HCT116 (cell line): ENCODE results near the gene CACNA1C. TPM values are rescaled to one million over a fixed set of nuclear protein-coding genes. Genes with fewer than 3 reads are reported as not detected.

Experiments used
- ATAC-seq: fragments of 200-7000 bp; cut with Tn5 transposase; 2 replicates; pipeline ENCODE4 v1.9.1; 2020; ENCODE audit warnings: mild to moderate bottlenecking, moderate library complexity
- BruUV-seq: library from RNA; stranded (reverse); fragments of 400-500 nt; replicated peaks from 2 replicates; lab custom pipeline; 2021; lab: Mats Ljungman, UMichigan
- CTCF ChIA-PET: fragments of 300-600 bp; sonication (Branson Sonifier 250); formaldehyde crosslinking; loops from one replicate; lab custom pipeline; 2021; ENCODE audit warnings: antibody characterized with exemption; lab: Charles Lee
- POLR2A ChIA-PET: fragments of 300-600, 350-600 bp; sonication (Branson Sonifier 250); formaldehyde crosslinking; loops from one replicate; lab custom pipeline; 2021; ENCODE audit warnings: antibody characterized with exemption; lab: Charles Lee
- RAD21 ChIA-PET, 2 experiments: fragments of 300-600 bp; sonication (Branson Sonifier 250); formaldehyde crosslinking; loops; one replicate each; lab custom pipeline; 2023; ENCODE audit warnings: low total read pairs in 2 of 2; ENCODE audit not compliant: uncharacterized antibody in 2 of 2, unreplicated experiment in 2 of 2, low non-redundant PET in 1 of 2; lab: Charles Lee
- DNase-seq: peaks from one replicate; pipeline ENCODE4 v3.0.0-alpha.2; 2010; ENCODE audit warnings: low read depth, low spot score
- H2AFZ ChIP-seq: fragments of 200-600 bp; shearing (Covaris generic), sonication (generic); 2 replicates; pipeline ENCODE4 v1.6.1; 2017; ENCODE audit warnings: low read depth, mixed run types, mixed read lengths, antibody characterized with exemption, low read length; ENCODE audit not compliant: poor library complexity, severe bottlenecking
- H3K27ac ChIP-seq: 2 replicates; pipeline ENCODE4 v1.5.1; 2012; ENCODE audit warnings: low read depth, low read length
- H3K27me3 ChIP-seq: fragments of 200-600 bp; sonication (generic); 2 replicates; pipeline ENCODE4 v1.6.1; 2016; ENCODE audit warnings: mixed run types, low read length, mixed read lengths; ENCODE audit not compliant: insufficient read depth
- H3K36me3 ChIP-seq, 2 experiments: fragments of 200-500 bp in 1 of 2; fragments of 200-600 bp in 1 of 2; sonication (Bioruptor generic) in 1 of 2; sonication (generic) in 1 of 2; 2 replicates each; pipeline versions ENCODE4 v1.5.1 to v1.6.1; 2014 to 2016; ENCODE audit warnings: low read length in 2 of 2, inconsistent platforms in 1 of 2, mixed read lengths in 1 of 2, mixed run types in 1 of 2; ENCODE audit not compliant: insufficient read depth in 2 of 2, control insufficient read depth in 1 of 2
- H3K4me1 ChIP-seq, 2 experiments: fragments of 200-600 bp in 1 of 2; sonication (generic) in 1 of 2; 2 replicates each; pipeline versions ENCODE4 v1.5.1 to v1.6.1; 2012 to 2017; ENCODE audit warnings: low read length in 2 of 2, inconsistent platforms in 1 of 2, mild to moderate bottlenecking in 1 of 2, mixed read lengths in 1 of 2, mixed run types in 1 of 2, moderate library complexity in 1 of 2; ENCODE audit not compliant: insufficient read depth in 2 of 2, control insufficient read depth in 1 of 2
- H3K4me2 ChIP-seq: fragments of 200-600 bp; sonication (generic); 2 replicates; pipeline ENCODE4 v1.6.1; 2017; ENCODE audit warnings: mixed run types, low read length, mixed read lengths
- H3K4me3 ChIP-seq, 2 experiments: fragments of 200-600 bp in 1 of 2; sonication (generic) in 1 of 2; replicated peaks in 1 of 2; 2 replicates each; pipeline ENCODE4 v1.5.1; 2011 to 2016; ENCODE audit warnings: low read length in 2 of 2, control low read depth in 1 of 2, low read depth in 1 of 2, mild to moderate bottlenecking in 1 of 2, mixed read lengths in 1 of 2, mixed run types in 1 of 2
- H3K79me2 ChIP-seq: fragments of 200-600 bp; sonication (generic); 2 replicates; pipeline ENCODE4 v1.6.1; 2017; ENCODE audit warnings: mild to moderate bottlenecking, mixed run types, low read length, moderate library complexity, mixed read lengths; ENCODE audit not compliant: insufficient read depth
- H3K9ac ChIP-seq: fragments of 200-600 bp; sonication (generic); 2 replicates; pipeline ENCODE4 v1.6.1; 2016; ENCODE audit warnings: low read length, mixed read lengths
- H3K9me2 ChIP-seq: fragments of 200-600 bp; sonication (generic), shearing (Covaris generic); 2 replicates; pipeline ENCODE4 v1.6.1; 2017; ENCODE audit warnings: mixed run types, mild to moderate bottlenecking, moderate library complexity; ENCODE audit not compliant: insufficient read depth
- H3K9me3 ChIP-seq, 2 experiments: fragments of 200-500 bp in 1 of 2; fragments of 200-600 bp in 1 of 2; sonication (Bioruptor generic) in 1 of 2; sonication (generic) in 1 of 2; 2 replicates each; pipeline ENCODE4 v1.6.1; 2014 to 2017; ENCODE audit warnings: low read length in 2 of 2, mixed read lengths in 2 of 2, inconsistent platforms in 1 of 2, low read depth in 1 of 2, mild to moderate bottlenecking in 1 of 2, mixed run types in 1 of 2, moderate library complexity in 1 of 2; ENCODE audit not compliant: control insufficient read depth in 1 of 2, insufficient read depth in 1 of 2
- H4K20me1 ChIP-seq: fragments of 200-600 bp; sonication (generic), shearing (Covaris generic); 2 replicates; pipeline ENCODE4 v1.6.1; 2017; ENCODE audit warnings: mixed run types, mild to moderate bottlenecking, moderate library complexity; ENCODE audit not compliant: insufficient read depth
- CBX3 ChIP-seq: IDR thresholded peaks from 2 replicates; pipeline ENCODE4 v1.6.1; 2012; ENCODE audit warnings: low read depth
- JUND ChIP-seq: IDR thresholded peaks from 2 replicates; pipeline ENCODE4 v1.6.1; 2012
- POLR2AphosphoS5 ChIP-seq: IDR thresholded peaks from 2 replicates; pipeline ENCODE4 v1.6.1; 2011; ENCODE audit warnings: mild to moderate bottlenecking, low read depth, low read length, moderate library complexity
- RAD21 ChIP-seq: IDR thresholded peaks from 2 replicates; pipeline ENCODE4 v1.6.1; 2012; ENCODE audit warnings: low read depth, mild to moderate bottlenecking
- SRF ChIP-seq: IDR thresholded peaks from 2 replicates; pipeline ENCODE4 v1.6.1; 2012; ENCODE audit warnings: low read depth
- ZFX ChIP-seq: fragments of 450-650 bp; IDR thresholded peaks from 2 replicates; pipeline ENCODE4 v1.6.1; 2017
- intact Hi-C: fragments of 100-400 bp; cut with micrococcal nuclease; formaldehyde crosslinking; loops from 2 replicates; pipeline ENCODE4 v1.10.0; 2022
- total RNA-seq: library from RNA; stranded (reverse); gene quantifications from one replicate; pipeline ENCODE4 v1.2.1, GENCODE V29; 2021; ENCODE audit not compliant: unreplicated experiment
- TF ChIP-seq, protein P1 (sequence below): IDR thresholded peaks from 2 replicates; pipeline ENCODE4 v1.6.1; 2012
- TF ChIP-seq, protein P2 (sequence below), 3 experiments: fragments of 200-600 bp in 1 of 3; sonication (generic) in 1 of 3; IDR thresholded peaks in 2 of 3; conservative IDR thresholded peaks in 1 of 3; 2 replicates each; pipeline ENCODE4 v1.5.1; 2012 to 2017; ENCODE audit warnings: low read depth in 2 of 3, low read length in 2 of 3, antibody characterized with exemption in 1 of 3, borderline replicate concordance in 1 of 3, control low read depth in 1 of 3, mild to moderate bottlenecking in 1 of 3, mixed read lengths in 1 of 3, mixed run types in 1 of 3, moderate library complexity in 1 of 3; ENCODE audit not compliant: insufficient read depth in 1 of 3

The CACNA1C gene
- total RNA-seq, 1 experiment from 2014 or later, result 0.05 TPM

DNA sequence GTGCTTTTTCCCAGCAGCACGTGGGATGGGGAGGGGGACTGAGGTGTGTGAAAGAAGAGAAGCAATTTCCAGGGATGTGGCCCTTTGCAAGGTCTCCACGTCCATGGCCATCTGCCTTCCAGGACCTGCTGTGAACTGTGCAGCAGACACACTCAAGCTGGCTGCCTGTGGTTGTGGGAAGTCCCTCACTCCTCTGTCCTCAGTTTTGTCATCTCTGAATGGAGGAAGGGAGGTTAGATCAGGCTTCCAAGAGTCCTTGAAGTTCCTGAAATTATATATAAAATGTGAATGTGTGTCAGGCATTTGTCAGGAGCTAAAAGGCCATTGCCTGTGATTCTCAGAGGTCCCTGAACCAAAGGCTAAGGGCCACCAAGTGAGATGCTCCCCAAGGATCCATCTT is 328.2 kb downstream of the CACNA1C start:
- Histone ChIP-seq H3K9me3 (no peaks in the 10 kb centered on the region), H3K9ac (no peak overlapping the region), H3K27me3 (peaks cover 5% of the 10 kb centered on the region; the same call in 1 of the 2 replicates), H3K9me2 (no peaks in the 10 kb centered on the region), H3K27ac (no peak overlapping the region), H3K79me2 (no peaks in the 10 kb centered on the region), H3K4me2 (no peak overlapping the region), H3K4me3 (no peak overlapping the region), H3K36me3 (no peaks in the 10 kb centered on the region), H4K20me1 (no peaks in the 10 kb centered on the region)
- intact Hi-C loops, result loop anchor here (10.0 kb wide), 1 partner anchor 204 kb away; no protein-coding TSS in a partner anchor
- ChIA-PET RAD21 (no interaction called here), CTCF (no interaction called here), POLR2A (no interaction called here)
- BruUV-seq, result no TSS peak
- ATAC-seq, result no peak
- no peak for DNase-seq
- TF ChIP-seq CBX3 (no peak), POLR2AphosphoS5 (no peak), SRF (no peak), ZFX (no peak)
- TF ChIP-seq, protein P1, sequence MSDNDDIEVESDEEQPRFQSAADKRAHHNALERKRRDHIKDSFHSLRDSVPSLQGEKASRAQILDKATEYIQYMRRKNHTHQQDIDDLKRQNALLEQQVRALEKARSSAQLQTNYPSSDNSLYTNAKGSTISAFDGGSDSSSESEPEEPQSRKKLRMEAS, result no peak
- TF ChIP-seq, all 23 proteins: peak for 0
- Histone ChIP-seq H2AFZ (no peak overlapping the region), H3K4me1 (no peaks in the 10 kb centered on the region)

DNA sequence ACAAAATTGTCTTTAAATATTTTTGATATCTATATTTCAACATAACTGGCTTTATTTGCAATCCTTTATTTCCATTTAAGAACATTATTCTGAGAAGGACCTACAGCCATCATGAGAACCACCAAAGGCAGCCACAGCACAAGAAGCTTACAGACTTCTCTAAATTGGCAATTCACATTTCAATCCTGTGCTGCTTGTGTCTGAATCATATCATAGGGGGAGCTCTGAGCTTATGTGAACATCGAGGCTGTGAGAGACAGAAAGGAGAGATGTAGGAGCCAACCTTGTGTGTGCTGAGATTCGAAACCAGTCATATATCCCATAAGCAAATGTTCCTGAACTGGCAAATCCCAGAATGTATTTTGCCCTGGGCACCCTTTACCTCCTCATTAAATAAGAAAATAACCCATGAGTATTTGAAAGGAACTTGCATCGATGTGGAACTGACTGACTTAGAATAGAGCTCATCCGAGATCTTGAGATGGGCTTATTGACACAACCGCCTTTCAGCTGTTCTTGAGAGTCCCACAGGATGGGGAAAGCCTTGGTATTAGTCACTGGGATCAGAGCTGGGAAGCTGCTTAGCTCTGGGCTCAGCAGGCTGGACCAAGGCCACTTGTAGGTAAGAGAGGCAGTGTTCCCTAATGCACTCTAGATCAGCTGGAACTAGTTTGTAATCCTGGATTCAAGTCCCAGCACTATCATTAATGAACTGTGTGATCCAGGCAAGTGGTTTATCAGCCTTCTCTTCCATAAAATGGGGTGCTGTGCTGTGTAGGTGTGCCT is 329.8 kb downstream of the CACNA1C start:
- Histone ChIP-seq H3K27ac (no peak overlapping the region), H3K4me3 (no peak overlapping the region), H3K79me2 (no peaks in the 10 kb centered on the region), H3K4me1 (peaks cover 0 to 10% of the 10 kb centered on the region in 2 experiments; a peak in 2 of 4 replicates), H3K36me3 (no peaks in the 10 kb centered on the region), H3K27me3 (peaks cover 5% of the 10 kb centered on the region; the same call in 1 of the 2 replicates), H3K9me2 (no peaks in the 10 kb centered on the region), H3K9me3 (no peaks in the 10 kb centered on the region), H3K4me2 (no peak overlapping the region), H3K9ac (no peak overlapping the region), H4K20me1 (no peaks in the 10 kb centered on the region), H2AFZ (no peak overlapping the region)
- DNase-seq, result no peak
- BruUV-seq, result no TSS peak
- CTCF ChIA-PET, result interaction anchor here (0.9 to 1.4 kb wide), 3 partner anchors 11 to 200 kb away, joined by 4 read pairs; no protein-coding TSS in a partner anchor
- RAD21 ChIA-PET, result interaction anchor here in 1 of 2 experiments (0.6 kb wide), 1 partner anchor 148 kb away, joined by 3 read pairs; no protein-coding TSS in a partner anchor
- intact Hi-C loops, result loop anchor here (10.0 kb wide), 1 partner anchor 202 kb away; no protein-coding TSS in a partner anchor
- POLR2A ChIA-PET, result no interaction called here
- no peak for TF ChIP-seq JUND
- TF ChIP-seq, protein P2, sequence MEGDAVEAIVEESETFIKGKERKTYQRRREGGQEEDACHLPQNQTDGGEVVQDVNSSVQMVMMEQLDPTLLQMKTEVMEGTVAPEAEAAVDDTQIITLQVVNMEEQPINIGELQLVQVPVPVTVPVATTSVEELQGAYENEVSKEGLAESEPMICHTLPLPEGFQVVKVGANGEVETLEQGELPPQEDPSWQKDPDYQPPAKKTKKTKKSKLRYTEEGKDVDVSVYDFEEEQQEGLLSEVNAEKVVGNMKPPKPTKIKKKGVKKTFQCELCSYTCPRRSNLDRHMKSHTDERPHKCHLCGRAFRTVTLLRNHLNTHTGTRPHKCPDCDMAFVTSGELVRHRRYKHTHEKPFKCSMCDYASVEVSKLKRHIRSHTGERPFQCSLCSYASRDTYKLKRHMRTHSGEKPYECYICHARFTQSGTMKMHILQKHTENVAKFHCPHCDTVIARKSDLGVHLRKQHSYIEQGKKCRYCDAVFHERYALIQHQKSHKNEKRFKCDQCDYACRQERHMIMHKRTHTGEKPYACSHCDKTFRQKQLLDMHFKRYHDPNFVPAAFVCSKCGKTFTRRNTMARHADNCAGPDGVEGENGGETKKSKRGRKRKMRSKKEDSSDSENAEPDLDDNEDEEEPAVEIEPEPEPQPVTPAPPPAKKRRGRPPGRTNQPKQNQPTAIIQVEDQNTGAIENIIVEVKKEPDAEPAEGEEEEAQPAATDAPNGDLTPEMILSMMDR (IDR thresholded peaks at IDR 0.05 in 2 of 3, conservative IDR thresholded peaks at IDR 0.05 in 1 of 3; ENCODE audit: borderline replicate concordance in 1 of 3, insufficient read depth in 1 of 3, low read depth in 2 of 3, low read length in 2 of 3), result peak in 1 of 3 experiments; percentile 13; a peak in 1 of 6 replicates
- peak; percentile 49 for TF ChIP-seq RAD21
- ATAC-seq, result no peak
